CD4-positive, alpha-beta T cell treated with Interleukin-2 at 100 ng/mL for 4 hours (primary cell): ENCODE data around the gene UBL7.

Source experiments
- DNase-seq: peaks from one replicate; pipeline ENCODE4 v3.0.0-alpha.2; 2020; ENCODE audit warnings: low spot score

The UBL7 gene

GRCh38 chr15:74422652-74423430 lies 38.1 kb downstream of the UBL7 start:
- no peak for DNase-seq

GRCh38 chr15:74422265-74422651 lies 38.7 kb downstream of the UBL7 start:
- DNase-seq, result no peak

- no peak for DNase-seq
Observed at GRCh38 chr15:74421302-74422245, 39.4 kb downstream of the UBL7 start.

- no peak for DNase-seq
Observed at GRCh38 chr15:74420193-74420905, 40.6 kb downstream of the UBL7 start.

- DNase-seq, result no peak
Observed at GRCh38 chr15:74419432-74419831, 41.5 kb downstream of the UBL7 start.

- DNase-seq, result no peak
Observed at GRCh38 chr15:74418575-74419338, 42.2 kb downstream of the UBL7 start.

- DNase-seq, result no peak
Observed at GRCh38 chr15:74417670-74418069, 43.3 kb downstream of the UBL7 start.

GRCh38 chr15:74417225-74417624 lies 43.7 kb downstream of the UBL7 start:
- DNase-seq, result no peak

- no peak for DNase-seq
Observed at GRCh38 chr15:74415966-74416916, 44.7 kb downstream of the UBL7 start.

GRCh38 chr15:74414603-74415338 lies 46.2 kb downstream of the UBL7 start:
- no peak for DNase-seq

GRCh38 chr15:74414081-74414580 lies 46.8 kb downstream of the UBL7 start:
- no peak for DNase-seq

GRCh38 chr15:74413350-74414080 lies 47.4 kb downstream of the UBL7 start:
- DNase-seq, result no peak

- DNase-seq, result no peak
Observed at GRCh38 chr15:74412159-74412558, 48.8 kb downstream of the UBL7 start.

- no peak for DNase-seq
Observed at GRCh38 chr15:74411686-74412085, 49.3 kb downstream of the UBL7 start.

GRCh38 chr15:74410502-74410901 lies 50.5 kb downstream of the UBL7 start:
- no peak for DNase-seq

- no peak for DNase-seq
Observed at GRCh38 chr15:74409225-74409624, 51.7 kb downstream of the UBL7 start.

- no peak for DNase-seq
Observed at GRCh38 chr15:74408815-74409214, 52.1 kb downstream of the UBL7 start.

- no peak for DNase-seq
Observed at GRCh38 chr15:74408385-74408784, 52.6 kb downstream of the UBL7 start.
